ENCODE results near the gene MBD4. TPM values are rescaled to one million over a fixed set of nuclear protein-coding genes. Genes with fewer than 3 reads are reported as not detected.
A peak's percentile ranks its signal among the peaks of the same experiment; 100 is the strongest.

The MBD4 gene
- total RNA-seq, 3 donors from 2014 or later = 40.4 to 47.0 (median 45.3) TPM

GRCh38 chr3:129432036-129432435, 7.7 kb downstream of the MBD4 start:
- no peaks in the 10 kb centered on the region for H3K9me3 Mint-ChIP-seq
- H3K36me3 Mint-ChIP-seq (ENCODE audit: insufficient read depth) = peaks cover 53% of the 10 kb centered on the region
- ATAC-seq (no peak), DNase-seq (no peak)
- H3K27me3 Mint-ChIP-seq (ENCODE audit: low read depth) = no peaks in the 10 kb centered on the region
- no peak overlapping the region for H3K4me3 Mint-ChIP-seq
- peaks cover 48% of the 10 kb centered on the region for H3K4me1 Mint-ChIP-seq (ENCODE audit: low read depth)

- DNase-seq = no peak
- Mint-ChIP-seq H3K27me3 (ENCODE audit: low read depth) (peaks cover 2% of the 10 kb centered on the region), H3K4me3 (no peak overlapping the region), H3K4me1 (ENCODE audit: low read depth) (peaks cover 28% of the 10 kb centered on the region), H3K9me3 (no peaks in the 10 kb centered on the region), H3K36me3 (ENCODE audit: insufficient read depth) (peaks cover 33% of the 10 kb centered on the region)
- no peak for ATAC-seq
Observed at GRCh38 chr3:129429602-129430001, 10.1 kb downstream of the MBD4 start.

- Mint-ChIP-seq H3K9me3 (no peaks in the 10 kb centered on the region), H3K4me1 (ENCODE audit: low read depth) (peaks cover 28% of the 10 kb centered on the region), H3K4me3 (peak overlapping the region; percentile 64), H3K27me3 (ENCODE audit: low read depth) (peaks cover 2% of the 10 kb centered on the region), H3K36me3 (ENCODE audit: insufficient read depth) (peaks cover 29% of the 10 kb centered on the region)
- ATAC-seq (no peak), DNase-seq (no peak)
Observed at GRCh38 chr3:129429080-129429451, 10.7 kb downstream of the MBD4 start.

- H3K36me3 Mint-ChIP-seq (ENCODE audit: insufficient read depth) = peaks cover 26% of the 10 kb centered on the region
- H3K9me3 Mint-ChIP-seq = no peaks in the 10 kb centered on the region
- peaks cover 30% of the 10 kb centered on the region for H3K4me1 Mint-ChIP-seq (ENCODE audit: low read depth)
- peak within 1 kb of the TSS; percentile 64 for H3K4me3 Mint-ChIP-seq
- peak; percentile 88 for DNase-seq
- peak; percentile 93 to 97 for ATAC-seq
- H3K27me3 Mint-ChIP-seq (ENCODE audit: low read depth) = peaks cover 2% of the 10 kb centered on the region
Observed at GRCh38 chr3:129428376-129429079, 11.2 kb downstream of the MBD4 start, which contains the start of gene EFCAB12. EFCAB12 (minus strand) TSS chr3:129428636; CDS start chr3:129428488, 148 bp downstream.

- Mint-ChIP-seq H3K27me3 (ENCODE audit: low read depth) (peaks cover 2% of the 10 kb centered on the region), H3K4me3 (peak overlapping the region; percentile 64), H3K4me1 (ENCODE audit: low read depth) (peaks cover 30% of the 10 kb centered on the region), H3K9me3 (no peaks in the 10 kb centered on the region), H3K36me3 (ENCODE audit: insufficient read depth) (peaks cover 25% of the 10 kb centered on the region)
- no peak for DNase-seq
- peak in 1 of 2 donors; percentile 8 for ATAC-seq
Observed at GRCh38 chr3:129428007-129428375, 11.8 kb downstream of the MBD4 start.

- H3K9me3 Mint-ChIP-seq = no peaks in the 10 kb centered on the region
- peaks cover 2% of the 10 kb centered on the region for H3K27me3 Mint-ChIP-seq (ENCODE audit: low read depth)
- H3K4me1 Mint-ChIP-seq (ENCODE audit: low read depth) = peaks cover 30% of the 10 kb centered on the region
- DNase-seq (no peak), ATAC-seq (no peak)
- H3K36me3 Mint-ChIP-seq (ENCODE audit: insufficient read depth) = peaks cover 5% of the 10 kb centered on the region
- no peak overlapping the region for H3K4me3 Mint-ChIP-seq
Observed at GRCh38 chr3:129425619-129426018, 14.1 kb downstream of the MBD4 start.

- Mint-ChIP-seq H3K27me3 (ENCODE audit: low read depth) (peaks cover 2% of the 10 kb centered on the region), H3K36me3 (ENCODE audit: insufficient read depth) (peaks cover 4% of the 10 kb centered on the region), H3K9me3 (no peaks in the 10 kb centered on the region), H3K4me1 (ENCODE audit: low read depth) (peaks cover 30% of the 10 kb centered on the region), H3K4me3 (no peak overlapping the region)
- ATAC-seq = no peak
- DNase-seq = no peak
Observed at GRCh38 chr3:129425213-129425612, 14.5 kb downstream of the MBD4 start.

GRCh38 chr3:129424185-129424841, 15.4 kb downstream of the MBD4 start:
- peaks cover 2% of the 10 kb centered on the region for H3K27me3 Mint-ChIP-seq (ENCODE audit: low read depth)
- no peak for DNase-seq
- H3K4me3 Mint-ChIP-seq = no peak overlapping the region
- peak; percentile 14 to 36 for ATAC-seq
- peaks cover 27% of the 10 kb centered on the region for H3K4me1 Mint-ChIP-seq (ENCODE audit: low read depth)
- peaks cover 4% of the 10 kb centered on the region for H3K36me3 Mint-ChIP-seq (ENCODE audit: insufficient read depth)
- no peaks in the 10 kb centered on the region for H3K9me3 Mint-ChIP-seq

GRCh38 chr3:129422897-129423296, 16.9 kb downstream of the MBD4 start:
- no peaks in the 10 kb centered on the region for H3K9me3 Mint-ChIP-seq
- DNase-seq (no peak), ATAC-seq (no peak)
- H3K27me3 Mint-ChIP-seq (ENCODE audit: low read depth) = peaks cover 2% of the 10 kb centered on the region
- H3K36me3 Mint-ChIP-seq (ENCODE audit: insufficient read depth) = no peaks in the 10 kb centered on the region
- no peak overlapping the region for H3K4me3 Mint-ChIP-seq
- H3K4me1 Mint-ChIP-seq (ENCODE audit: low read depth) = peaks cover 14% of the 10 kb centered on the region

GRCh38 chr3:129421988-129422745, 17.6 kb downstream of the MBD4 start:
- Mint-ChIP-seq H3K27me3 (ENCODE audit: low read depth) (peaks cover 2% of the 10 kb centered on the region), H3K4me1 (ENCODE audit: low read depth) (peaks cover 9% of the 10 kb centered on the region), H3K9me3 (no peaks in the 10 kb centered on the region), H3K36me3 (ENCODE audit: insufficient read depth) (no peaks in the 10 kb centered on the region), H3K4me3 (no peak overlapping the region)
- ATAC-seq (no peak), DNase-seq (no peak)

GRCh38 chr3:129421236-129421883, 18.4 kb downstream of the MBD4 start:
- DNase-seq (no peak), ATAC-seq (no peak)
- no peak overlapping the region for H3K4me3 Mint-ChIP-seq
- H3K27me3 Mint-ChIP-seq (ENCODE audit: low read depth) = peaks cover 2% of the 10 kb centered on the region
- H3K4me1 Mint-ChIP-seq (ENCODE audit: low read depth) = peaks cover 9% of the 10 kb centered on the region
- H3K9me3 Mint-ChIP-seq = no peaks in the 10 kb centered on the region
- H3K36me3 Mint-ChIP-seq (ENCODE audit: insufficient read depth) = no peaks in the 10 kb centered on the region

GRCh38 chr3:129419476-129419875, 20.3 kb downstream of the MBD4 start:
- ATAC-seq (no peak), DNase-seq (no peak)
- Mint-ChIP-seq H3K36me3 (ENCODE audit: insufficient read depth) (no peaks in the 10 kb centered on the region), H3K4me1 (ENCODE audit: low read depth) (peaks cover 6% of the 10 kb centered on the region), H3K9me3 (no peaks in the 10 kb centered on the region), H3K4me3 (no peak overlapping the region), H3K27me3 (ENCODE audit: low read depth) (no peaks in the 10 kb centered on the region)

- no peaks in the 10 kb centered on the region for H3K9me3 Mint-ChIP-seq
- H3K36me3 Mint-ChIP-seq (ENCODE audit: insufficient read depth) = no peaks in the 10 kb centered on the region
- H3K4me3 Mint-ChIP-seq = no peak overlapping the region
- DNase-seq = no peak
- no peaks in the 10 kb centered on the region for H3K4me1 Mint-ChIP-seq (ENCODE audit: low read depth)
- no peaks in the 10 kb centered on the region for H3K27me3 Mint-ChIP-seq (ENCODE audit: low read depth)
- no peak for ATAC-seq
Observed at GRCh38 chr3:129418041-129418973, 21.4 kb downstream of the MBD4 start.

Measured in activated T-cell treated with anti-CD3 and anti-CD28 coated beads, Interleukin-2, amount 50 U/mL, for 4 hours (primary cell).